ENCODE data around the gene CHIA.
"Not testable (repeated sequence)": the region's sequence is repeated elsewhere in the genome, so short reads cannot be mapped to it uniquely, and the experiment has no call there.

Gene CHIA

GRCh38 chr1:111286912-111287311, 3.7 kb upstream of the CHIA start:
- DNase-seq: no peak

GRCh38 chr1:111289371-111289770, 1.3 kb upstream of the CHIA start:
- no peak for DNase-seq

GRCh38 chr1:111290104-111290503, 547 bp upstream of the CHIA start:
- DNase-seq: no peak

- DNase-seq: no peak
These were observed 3.7 kb downstream of the CHIA start for GRCh38 chr1:111294390-111294789.

- no peak for DNase-seq
These were observed 11.7 kb downstream of the CHIA start for GRCh38 chr1:111302374-111302773.

GRCh38 chr1:111309690-111310089, 19.0 kb downstream of the CHIA start:
- no peak for DNase-seq

- no peak for DNase-seq
These were observed 27.9 kb downstream of the CHIA start for GRCh38 chr1:111318523-111318922.

- DNase-seq: no peak
These were observed 29.6 kb downstream of the CHIA start for GRCh38 chr1:111320066-111320879.

- DNase-seq: no peak
These were observed 32.6 kb downstream of the CHIA start for GRCh38 chr1:111323231-111323630.

GRCh38 chr1:111332190-111332589, 41.5 kb downstream of the CHIA start:
- no peak for DNase-seq

- peak; percentile 66 for DNase-seq
These were observed 43.5 kb downstream of the CHIA start for GRCh38 chr1:111334169-111334568.

- DNase-seq: not testable (repeated sequence)
These were observed 44.7 kb downstream of the CHIA start for GRCh38 chr1:111335214-111335877.

- DNase-seq: not testable (repeated sequence)
These were observed 48.2 kb downstream of the CHIA start for GRCh38 chr1:111338849-111339248.

GRCh38 chr1:111346089-111346885, 55.6 kb downstream of the CHIA start:
- peak; percentile 91 for DNase-seq

- DNase-seq: peak; percentile 84
These were observed 56.4 kb downstream of the CHIA start for GRCh38 chr1:111347026-111347425.

- no peak for DNase-seq
These were observed 61.0 kb downstream of the CHIA start for GRCh38 chr1:111351700-111352099.

GRCh38 chr1:111354584-111354983, 63.9 kb downstream of the CHIA start:
- DNase-seq: no peak

GRCh38 chr1:111358964-111359363, 68.3 kb downstream of the CHIA start:
- no peak for DNase-seq

GRCh38 chr1:111359376-111359775, 68.7 kb downstream of the CHIA start:
- DNase-seq: no peak

GRCh38 chr1:111360257-111360656, 69.6 kb downstream of the CHIA start:
- DNase-seq: peak; percentile 13

GRCh38 chr1:111361761-111362160, 71.1 kb downstream of the CHIA start:
- DNase-seq: no peak

- no peak for DNase-seq
These were observed 74.0 kb downstream of the CHIA start for GRCh38 chr1:111364690-111365089.

GRCh38 chr1:111366256-111366655, 75.6 kb downstream of the CHIA start:
- DNase-seq: no peak

GRCh38 chr1:111369177-111369576, 78.5 kb downstream of the CHIA start:
- no peak for DNase-seq
